OCI-LY3 (cell line): ENCODE data around the gene POLG.
"Not testable (repeated sequence)": the region's sequence is repeated elsewhere in the genome, so short reads cannot be mapped to it uniquely, and the experiment has no call there.

Experiments
- H2AFZ ChIP-seq: fragments of 200-600, 300-600 bp; shearing (Covaris generic); 2 replicates; pipeline ENCODE4 v1.6.0; 2014; ENCODE audit warnings: antibody characterized with exemption, low read depth, low read length
- H3K27ac ChIP-seq: fragments of 200-600, 300-600 bp; sonication (generic); 2 replicates; pipeline ENCODE4 v1.5.1; 2014; ENCODE audit warnings: mild to moderate bottlenecking, low read length, moderate library complexity, mixed read lengths
- H3K27me3 ChIP-seq: fragments of 200-600, 300-600 bp; sonication (generic); 2 replicates; pipeline ENCODE4 v1.6.1; 2014; ENCODE audit warnings: low read depth, low read length, mixed read lengths
- H3K36me3 ChIP-seq: fragments of 200-600, 300-600 bp; sonication (generic); replicated peaks from 2 replicates; pipeline ENCODE3; 2014; ENCODE audit warnings: low read depth, low read length, mixed read lengths
- H3K4me1 ChIP-seq: fragments of 300-600, 200-600 bp; sonication (generic); 2 replicates; pipeline ENCODE4 v1.6.1; 2014; ENCODE audit warnings: low read length, mixed read lengths
- H3K4me2 ChIP-seq: fragments of 200-600, 300-600 bp; sonication (generic); 2 replicates; pipeline ENCODE4 v1.6.1; 2014; ENCODE audit warnings: low read length, mixed read lengths
- H3K4me3 ChIP-seq: fragments of 300-600, 200-600 bp; sonication (generic); 2 replicates; pipeline ENCODE4 v1.5.1; 2014; ENCODE audit warnings: antibody characterized with exemption, mild to moderate bottlenecking, low read length, moderate library complexity
- H3K79me2 ChIP-seq: fragments of 300-600, 200-600 bp; shearing (Covaris generic); 2 replicates; pipeline ENCODE4 v1.6.1; 2014; ENCODE audit warnings: mild to moderate bottlenecking, low read length, mixed read lengths
- H3K9ac ChIP-seq: fragments of 300-600, 200-600 bp; shearing (Covaris generic); 2 replicates; pipeline ENCODE4 v1.6.0; 2014; ENCODE audit warnings: mild to moderate bottlenecking, low read length, moderate library complexity
- H3K9me3 ChIP-seq: fragments of 200-600, 300-600 bp; shearing (Covaris generic); 2 replicates; pipeline ENCODE4 v1.6.1; 2014; ENCODE audit warnings: low read length, mixed read lengths; ENCODE audit not compliant: insufficient read depth
- H4K20me1 ChIP-seq: fragments of 200-600, 300-600 bp; sonication (generic); 2 replicates; pipeline ENCODE4 v1.6.1; 2016; ENCODE audit warnings: low read length, mixed read lengths; ENCODE audit not compliant: insufficient read depth
- CTCF ChIP-seq: fragments of 200-600, 300-600 bp; sonication (generic); IDR thresholded peaks from 2 replicates; pipeline ENCODE4 v1.5.1; 2014; ENCODE audit warnings: antibody characterized with exemption, low read length, low read depth
- EZH2phosphoT487 ChIP-seq: fragments of 200-600 bp; shearing (Covaris generic); IDR thresholded peaks from 2 replicates; pipeline ENCODE4 v1.6.1; 2018; ENCODE audit warnings: antibody characterized with exemption, mixed run types, low read depth

POLG gene

DNA sequence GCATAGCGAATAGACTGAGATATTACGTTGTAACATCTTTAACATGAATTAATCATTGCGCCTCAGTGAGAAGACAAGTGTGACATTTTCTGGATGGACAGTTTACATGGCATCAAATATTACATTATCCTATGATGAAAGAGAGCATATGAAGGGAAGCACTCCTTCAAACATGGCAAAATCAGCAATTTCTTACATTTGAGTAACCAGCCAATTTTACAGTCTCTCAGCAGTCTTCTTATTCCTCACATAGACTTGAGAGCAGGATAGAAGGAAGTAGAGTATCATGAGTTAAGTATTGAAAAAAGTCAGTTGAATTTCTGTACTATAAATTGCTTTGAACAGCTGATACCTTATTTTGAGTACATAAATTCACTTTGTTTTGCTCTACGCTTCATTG is 52.0 kb downstream of the POLG start:
- Histone ChIP-seq H3K9ac (no peak overlapping the region), H3K36me3 (peaks cover 70% of the 10 kb centered on the region), H3K4me2 (no peak overlapping the region), H3K4me1 (no peaks in the 10 kb centered on the region), H3K27ac (no peak overlapping the region), H3K79me2 (no peaks in the 10 kb centered on the region), H2AFZ (no peak overlapping the region), H3K9me3 (no peaks in the 10 kb centered on the region), H3K27me3 (no peaks in the 10 kb centered on the region), H3K4me3 (no peak overlapping the region), H4K20me1 (no peaks in the 10 kb centered on the region)
- TF ChIP-seq CTCF: no peak
- TF ChIP-seq EZH2phosphoT487: no peak

GRCh38 chr15:89278307-89278706 is 56.3 kb downstream of the POLG start:
- H3K79me2 ChIP-seq: no peaks in the 10 kb centered on the region
- H3K9me3 ChIP-seq: no peaks in the 10 kb centered on the region
- H3K36me3 ChIP-seq: peaks cover 64% of the 10 kb centered on the region
- H3K27me3 ChIP-seq: no peaks in the 10 kb centered on the region
- H3K9ac ChIP-seq: no peak overlapping the region
- no peak overlapping the region for H3K4me2 ChIP-seq
- H2AFZ ChIP-seq: no peak overlapping the region
- no peaks in the 10 kb centered on the region for H3K4me1 ChIP-seq
- H3K27ac ChIP-seq: no peak overlapping the region
- no peaks in the 10 kb centered on the region for H4K20me1 ChIP-seq
- no peak overlapping the region for H3K4me3 ChIP-seq
- TF ChIP-seq CTCF (no peak), EZH2phosphoT487 (no peak)

GRCh38 chr15:89277281-89277680 is 57.3 kb downstream of the POLG start:
- H3K36me3 ChIP-seq: peaks cover 54% of the 10 kb centered on the region

More at GRCh38 chr15:89277281-89277680, 57.3 kb downstream of the POLG start:
- not testable (repeated sequence) for H3K4me2 ChIP-seq, H4K20me1 ChIP-seq, H2AFZ ChIP-seq, H3K79me2 ChIP-seq, H3K27ac ChIP-seq, H3K27me3 ChIP-seq, H3K9me3 ChIP-seq, H3K4me3 ChIP-seq, H3K4me1 ChIP-seq, H3K9ac ChIP-seq
